ENCODE data around the gene GTPBP2. TPM values are rescaled to one million over a fixed set of nuclear protein-coding genes. Genes with fewer than 3 reads are reported as not detected.

The GTPBP2 gene
- total and polyA plus RNA-seq, 2 of the 13 experiments (the other 11 are each of a cell fraction or from before 2014, with no cell fraction given): 26.9 to 88.2 TPM

- TF ChIP-seq POGZ (CRISPR knock-in tag; IDR thresholded peaks at IDR 0.05) (peak; percentile 12; the same call in 1 of the 2 replicates), TAF15 (IDR thresholded peaks at IDR 0.05; ENCODE audit: low read depth, low read length, poor library complexity, severe bottlenecking) (no peak), AHR (CRISPR knock-in tag; IDR thresholded peaks at IDR 0.05) (no peak), ISL2 (CRISPR knock-in tag; IDR thresholded peaks at IDR 0.05) (no peak), MAFF (IDR thresholded peaks at IDR 0.05; ENCODE audit: low read depth, low read length) (no peak), E2F1 (CRISPR knock-in tag; IDR thresholded peaks at IDR 0.05) (peak; percentile 99), ZNF598 (CRISPR knock-in tag; IDR thresholded peaks at IDR 0.05; ENCODE audit: borderline replicate concordance) (no peak), MAZ (IDR thresholded peaks at IDR 0.05; ENCODE audit: borderline replicate concordance, low read depth, low read length) (peak; percentile 96), MAZ (CRISPR knock-in tag; IDR thresholded peaks at IDR 0.05; ENCODE audit: low read depth) (peak; percentile 89; the same call in 1 of the 2 replicates), MYNN (CRISPR knock-in tag; IDR thresholded peaks at IDR 0.05; ENCODE audit: low read depth) (no peak), ETV6 (CRISPR knock-in tag; conservative IDR thresholded peaks at IDR 0.05) (no peak), ZNF790 (CRISPR knock-in tag; IDR thresholded peaks at IDR 0.05; ENCODE audit: borderline replicate concordance) (no peak), YY1 (IDR thresholded peaks at IDR 0.05; ENCODE audit: insufficient read depth, insufficient replicate concordance, low read depth, low read length) (peak; percentile 69), CENPX (CRISPR knock-in tag; IDR thresholded peaks at IDR 0.05) (no peak), ZBTB40 (IDR thresholded peaks at IDR 0.05) (no peak), ZBTB40 (CRISPR knock-in tag; IDR thresholded peaks at IDR 0.05) (no peak), ZNF597 (CRISPR knock-in tag; IDR thresholded peaks at IDR 0.05) (no peak), JUN (CRISPR knock-in tag; IDR thresholded peaks at IDR 0.05) (no peak; the same call in 1 of the 2 replicates), FOXO4 (CRISPR knock-in tag; conservative IDR thresholded peaks at IDR 0.05) (no peak)
Measured at GRCh38 chr6:43629104-43629504, at the start of gene GTPBP2 (continued).
